NCI-H1436 (cell line): ENCODE results near the gene EPB41L2.

Experiments
- DNase-seq: peaks from one replicate; lab custom pipeline; 2025; lab: John Stamatoyannopoulos, UW

Gene EPB41L2

GRCh38 chr6:130796313-130796905 lies 266.6 kb downstream of the EPB41L2 start:
- no peak for DNase-seq

GRCh38 chr6:130794738-130795137 lies 268.3 kb downstream of the EPB41L2 start:
- no peak for DNase-seq

- DNase-seq: no peak
Measured at GRCh38 chr6:130794010-130794697, 268.9 kb downstream of the EPB41L2 start.
